ENCODE data around the gene CTDSP2.

DNA sequence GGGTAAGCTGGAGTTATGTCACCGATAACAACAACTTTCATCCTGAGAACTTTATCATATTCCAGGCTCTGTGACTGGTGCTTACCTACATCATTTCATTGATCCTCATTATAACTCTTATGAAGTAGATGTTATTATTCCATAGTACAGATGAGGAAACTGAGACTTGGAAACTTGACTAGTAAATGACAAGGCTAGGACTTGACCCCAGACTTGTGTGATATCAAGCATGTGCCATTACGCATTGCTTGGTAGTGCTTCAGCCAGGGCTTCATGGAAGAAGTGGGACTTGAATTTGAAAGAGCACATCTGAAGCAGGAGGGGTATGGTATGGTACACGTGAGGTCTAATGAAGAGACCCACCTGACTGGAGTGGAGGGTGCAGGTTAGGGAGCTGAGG, 39.9 kb downstream of the CTDSP2 start:
- TF ChIP-seq POLR2A (IDR thresholded peaks at IDR 0.05; ENCODE audit: low read depth, low read length) (no peak), TAF1 (IDR thresholded peaks at IDR 0.05; ENCODE audit: borderline replicate concordance, low read depth, low read length) (no peak), POLR2AphosphoS5 (IDR thresholded peaks at IDR 0.05; ENCODE audit: low read depth, low read length) (no peak)
